ENCODE measurements around the gene PHOX2A.
"Not testable (repeated sequence)": the region's sequence is repeated elsewhere in the genome, so short reads cannot be mapped to it uniquely, and the experiment has no call there.

The PHOX2A gene

GRCh38 chr11:72244060-72244360, at the start of gene PHOX2A:
Gene PHOX2A (minus strand): TSS chr11:72244176. CDS start chr11:72244004, 172 bp downstream.
- no peak for DNase-seq

- no peak for DNase-seq
Measured at GRCh38 chr11:72293391-72293790, 49.4 kb upstream of the PHOX2A start.

DNA sequence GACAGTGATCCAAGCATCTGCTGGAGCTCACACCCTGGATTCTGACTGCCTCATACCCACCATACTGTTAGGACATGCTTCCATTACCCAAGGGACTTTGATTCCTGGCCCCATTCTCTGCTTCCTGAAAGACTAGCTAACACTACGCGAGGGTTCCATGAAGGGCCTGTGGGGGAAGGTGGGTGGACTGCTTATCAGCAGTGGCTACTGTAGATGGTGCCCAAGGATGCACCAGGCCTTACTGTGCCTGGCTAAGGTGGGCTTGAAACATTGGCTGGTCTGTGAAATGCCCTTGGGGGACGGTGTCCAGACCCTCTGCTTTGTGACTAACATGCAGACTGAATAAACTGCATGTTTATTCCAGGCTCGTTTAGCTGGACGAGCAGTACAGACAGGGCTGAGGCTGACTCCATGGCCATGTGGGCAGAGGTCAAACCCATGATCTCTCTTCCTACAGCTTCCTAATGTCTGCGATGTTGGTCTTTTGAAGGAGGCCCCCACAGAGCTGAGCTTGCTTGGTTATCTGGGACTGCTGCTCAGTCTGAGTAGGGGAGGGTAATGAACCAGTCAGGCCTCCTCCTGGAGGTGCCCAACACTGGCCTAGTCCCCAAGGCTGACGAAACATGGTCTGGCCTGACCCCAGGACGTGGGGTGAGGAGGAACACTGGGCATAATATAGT, 48.3 kb upstream of the PHOX2A start:
- DNase-seq, result no peak

DNA sequence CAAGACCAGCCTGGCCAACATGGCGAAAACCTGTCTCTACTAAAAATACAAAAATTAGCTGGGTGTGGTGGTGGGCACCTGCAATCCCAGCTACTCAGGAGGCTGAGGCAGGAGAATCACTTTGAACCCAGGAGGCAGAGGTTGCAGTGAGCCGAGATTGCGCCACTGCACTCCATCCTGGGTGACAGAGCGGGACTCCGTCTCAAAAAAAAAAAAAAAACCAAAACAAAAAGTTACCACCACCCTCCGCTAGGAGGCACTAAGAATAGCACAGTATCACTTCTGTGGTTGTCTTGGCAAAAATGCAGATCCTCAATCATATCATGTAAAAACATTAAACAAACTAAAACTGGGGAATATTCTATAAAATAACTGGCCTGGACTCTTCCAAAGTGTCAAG, 46.8 kb upstream of the PHOX2A start:
- not testable (repeated sequence) for DNase-seq

DNA sequence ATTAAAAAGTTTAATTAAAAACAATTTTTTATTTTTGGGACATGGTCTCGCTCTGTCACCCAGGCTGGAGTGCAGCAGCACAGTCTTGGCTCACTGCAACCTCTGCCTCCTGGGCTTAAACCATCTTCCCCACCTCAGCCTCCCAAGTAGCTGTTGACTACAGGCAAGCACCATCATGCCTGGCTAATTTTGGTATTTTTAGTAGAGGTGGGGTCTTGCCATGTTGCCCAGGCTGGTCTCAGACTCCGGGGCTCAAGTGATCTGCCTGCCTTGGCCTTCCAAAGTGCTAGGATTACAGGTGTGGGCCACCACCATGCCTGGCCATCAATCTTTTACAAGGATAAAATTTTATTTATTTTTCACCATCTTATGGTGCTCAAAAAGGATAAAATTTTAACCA, 43.3 kb upstream of the PHOX2A start:
- DNase-seq, result no peak

- no peak for DNase-seq
Measured at GRCh38 chr11:72283947-72284346, 40.0 kb upstream of the PHOX2A start.

DNA sequence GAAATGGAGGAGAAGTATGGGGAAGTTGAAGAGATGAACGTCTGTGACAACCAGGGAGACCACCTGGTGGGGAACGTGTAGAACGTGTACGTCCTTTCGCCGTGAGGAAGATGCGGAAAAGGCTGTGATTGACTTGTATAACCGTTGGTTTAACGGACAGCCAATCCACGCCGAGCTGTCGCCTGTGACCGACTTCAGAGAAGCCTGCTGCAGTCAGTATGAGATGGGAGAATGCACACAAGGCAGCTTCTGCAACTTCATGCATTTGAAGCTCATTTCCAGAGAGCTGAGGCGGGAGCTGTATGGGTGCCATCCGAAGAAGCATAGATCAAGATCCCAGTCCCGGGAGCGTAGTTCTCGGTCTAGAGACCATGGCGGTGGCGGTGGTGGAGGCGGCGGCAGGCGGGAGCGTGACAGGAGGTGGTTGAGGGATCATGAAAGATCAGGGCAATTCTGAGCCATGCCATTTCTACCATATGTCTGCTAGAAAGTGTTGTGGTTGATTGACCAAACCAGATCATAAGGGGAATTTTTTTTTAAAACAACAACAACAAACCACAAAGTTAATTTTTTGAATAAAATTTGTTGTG, 36.8 kb upstream of the PHOX2A start:
- no peak for DNase-seq

- DNase-seq, result no peak
Measured at GRCh38 chr11:72280037-72280436, 36.1 kb upstream of the PHOX2A start.

DNA sequence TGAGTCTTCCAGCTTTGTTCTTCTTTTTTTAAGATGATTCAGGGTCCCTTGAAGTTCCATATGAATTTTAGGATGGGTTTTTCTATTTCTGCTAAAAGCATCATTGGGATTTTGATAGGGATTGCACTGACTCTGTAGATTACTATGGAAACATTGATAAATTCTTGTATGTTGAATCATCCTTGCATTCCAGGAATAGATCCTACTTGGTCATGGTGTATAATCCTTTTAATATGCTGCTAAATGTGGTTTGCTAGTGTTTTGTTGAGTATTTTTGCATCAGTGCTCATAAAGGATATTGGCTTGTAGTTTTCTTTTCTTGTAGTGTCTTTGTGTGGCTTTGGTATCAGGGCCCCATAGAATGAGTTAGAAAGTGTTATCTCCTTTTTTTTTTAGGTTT, 34.9 kb upstream of the PHOX2A start:
- peak; percentile 57 for DNase-seq

GRCh38 chr11:72274435-72274834, 30.5 kb upstream of the PHOX2A start:
- no peak for DNase-seq

DNA sequence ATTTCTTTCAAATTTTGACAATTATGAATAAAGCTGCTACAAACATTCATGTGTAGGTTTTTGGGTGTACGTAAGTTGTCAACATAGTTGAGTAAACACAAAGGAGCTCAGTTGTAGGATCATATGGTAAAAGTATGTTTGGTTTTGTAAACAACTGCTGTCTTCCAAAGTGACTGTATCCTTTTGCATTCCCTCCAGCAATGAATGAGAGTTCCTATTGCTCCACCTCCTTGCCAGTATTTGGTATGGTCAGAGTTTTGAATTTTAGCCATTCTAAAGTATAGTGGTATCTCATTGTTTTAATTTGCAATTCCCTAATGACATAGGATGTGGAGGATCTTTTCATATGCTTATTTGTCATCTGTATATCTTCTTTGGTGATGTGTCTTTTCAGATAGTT, 28.0 kb upstream of the PHOX2A start:
- no peak for DNase-seq

DNA sequence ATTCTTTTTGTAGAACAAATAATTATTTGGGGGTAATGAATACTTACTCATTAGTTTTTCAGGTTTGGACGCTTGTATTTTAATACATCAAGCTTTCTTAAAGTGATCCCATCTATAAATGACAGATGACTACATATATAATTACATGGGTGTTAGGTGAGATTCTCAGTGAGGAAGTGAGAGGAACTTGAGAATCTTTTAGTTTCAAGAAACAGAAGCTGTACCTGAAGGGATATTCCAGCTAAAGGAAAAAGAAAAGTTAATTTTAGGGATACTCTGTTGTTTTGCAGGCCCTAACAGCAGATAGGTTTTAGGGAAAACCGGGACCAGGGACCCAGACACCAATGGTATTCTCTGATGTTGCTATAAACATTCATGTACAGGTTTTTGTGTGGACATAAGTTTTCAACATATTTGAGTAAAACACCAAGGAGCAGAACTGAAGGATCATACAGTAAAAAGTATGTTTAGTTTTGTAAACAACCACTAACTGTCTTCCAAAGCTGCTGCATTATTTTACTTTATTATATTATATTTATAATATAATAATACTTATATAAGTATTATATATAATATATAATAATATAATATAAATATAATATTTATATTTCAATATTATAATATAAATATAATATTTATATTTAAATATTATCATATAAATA, 24.1 kb upstream of the PHOX2A start:
- DNase-seq, result no peak

GRCh38 chr11:72266960-72267359, 23.0 kb upstream of the PHOX2A start:
- DNase-seq, result not testable (repeated sequence)

DNA sequence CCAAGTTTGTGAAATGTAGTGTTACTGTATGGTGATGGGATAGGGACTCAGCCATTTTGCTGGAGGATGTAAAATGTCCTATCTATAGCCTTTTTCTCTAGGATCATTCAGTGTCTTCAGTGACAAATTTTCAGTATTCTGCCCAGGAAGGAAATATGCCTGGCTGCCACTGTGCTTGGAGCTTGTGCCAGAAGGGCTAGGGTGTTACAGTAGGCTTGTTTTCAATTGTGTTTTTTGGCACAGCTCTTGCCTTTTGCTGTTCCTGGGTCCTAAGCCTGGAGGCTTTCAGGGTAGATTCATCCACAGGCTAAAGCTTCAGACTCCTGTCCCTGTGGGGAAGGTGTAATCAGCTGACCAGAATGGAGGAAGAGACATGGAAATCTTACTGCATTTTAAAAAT, 22.0 kb upstream of the PHOX2A start:
- DNase-seq, result no peak

DNA sequence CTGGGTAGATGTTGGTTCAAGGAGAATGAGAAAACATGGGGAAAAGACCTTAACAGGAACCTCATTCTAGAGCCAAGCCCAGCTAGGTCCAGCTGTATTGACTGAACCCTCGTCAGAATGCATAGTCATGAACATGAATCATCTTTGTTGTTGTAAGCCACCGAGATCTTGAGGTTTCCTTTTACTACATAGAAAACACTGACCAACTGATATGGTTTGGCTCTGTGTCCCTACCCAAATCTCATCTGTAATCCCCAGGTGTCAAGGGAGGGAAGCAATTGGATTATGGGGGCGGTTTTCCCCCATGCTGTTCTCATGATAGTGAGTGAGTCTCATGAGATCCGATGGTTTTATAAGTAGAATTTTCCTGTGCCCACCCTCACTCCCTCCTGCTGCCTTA, 19.4 kb upstream of the PHOX2A start:
- no peak for DNase-seq

- no peak for DNase-seq
Measured at GRCh38 chr11:72260574-72260973, 16.6 kb upstream of the PHOX2A start.

GRCh38 chr11:72259490-72259889, 15.5 kb upstream of the PHOX2A start:
- no peak for DNase-seq

DNA sequence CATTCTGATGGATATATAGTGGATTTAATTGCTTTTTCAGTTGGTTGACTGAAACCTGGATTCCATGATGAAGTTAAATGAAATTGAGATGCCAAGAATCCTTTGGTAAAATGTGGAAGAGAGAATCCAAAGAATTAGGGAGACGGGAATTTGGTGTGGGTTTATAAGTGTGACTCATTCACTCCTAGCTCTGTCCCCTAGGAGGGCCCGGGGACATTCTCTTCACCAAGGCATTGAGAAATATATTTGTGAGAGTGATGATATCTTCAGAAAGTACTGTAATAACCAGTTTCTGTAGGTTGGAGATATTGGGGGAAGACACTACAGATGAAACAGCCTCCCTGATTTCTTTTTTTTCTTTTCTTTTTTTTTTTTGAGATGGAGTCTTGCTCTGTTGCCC, 13.6 kb upstream of the PHOX2A start:
- no peak for DNase-seq

GRCh38 chr11:72254299-72254993, 10.5 kb upstream of the PHOX2A start:
- DNase-seq, result no peak

DNA sequence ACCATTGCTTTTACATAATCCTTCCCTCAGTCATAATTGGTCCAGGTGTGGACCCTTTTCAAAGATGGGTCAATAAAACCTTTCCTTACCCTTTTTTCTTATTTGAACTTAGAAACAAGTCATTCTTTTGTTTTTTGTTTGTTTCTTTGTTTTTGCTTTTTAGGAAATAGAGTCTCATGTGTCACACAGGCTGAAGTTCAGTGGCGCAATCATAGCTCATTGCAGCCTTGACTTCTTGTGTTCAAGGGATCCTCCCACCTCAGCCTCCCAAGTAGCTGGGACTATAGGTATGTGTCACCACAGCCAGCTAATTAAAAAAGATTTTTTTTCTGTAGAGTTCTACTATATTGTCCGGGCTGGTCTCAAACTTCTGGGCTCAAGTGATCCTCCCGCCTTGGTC, 9.4 kb upstream of the PHOX2A start:
- DNase-seq, result no peak

GRCh38 chr11:72251614-72252013, 7.6 kb upstream of the PHOX2A start:
- no peak for DNase-seq

DNA sequence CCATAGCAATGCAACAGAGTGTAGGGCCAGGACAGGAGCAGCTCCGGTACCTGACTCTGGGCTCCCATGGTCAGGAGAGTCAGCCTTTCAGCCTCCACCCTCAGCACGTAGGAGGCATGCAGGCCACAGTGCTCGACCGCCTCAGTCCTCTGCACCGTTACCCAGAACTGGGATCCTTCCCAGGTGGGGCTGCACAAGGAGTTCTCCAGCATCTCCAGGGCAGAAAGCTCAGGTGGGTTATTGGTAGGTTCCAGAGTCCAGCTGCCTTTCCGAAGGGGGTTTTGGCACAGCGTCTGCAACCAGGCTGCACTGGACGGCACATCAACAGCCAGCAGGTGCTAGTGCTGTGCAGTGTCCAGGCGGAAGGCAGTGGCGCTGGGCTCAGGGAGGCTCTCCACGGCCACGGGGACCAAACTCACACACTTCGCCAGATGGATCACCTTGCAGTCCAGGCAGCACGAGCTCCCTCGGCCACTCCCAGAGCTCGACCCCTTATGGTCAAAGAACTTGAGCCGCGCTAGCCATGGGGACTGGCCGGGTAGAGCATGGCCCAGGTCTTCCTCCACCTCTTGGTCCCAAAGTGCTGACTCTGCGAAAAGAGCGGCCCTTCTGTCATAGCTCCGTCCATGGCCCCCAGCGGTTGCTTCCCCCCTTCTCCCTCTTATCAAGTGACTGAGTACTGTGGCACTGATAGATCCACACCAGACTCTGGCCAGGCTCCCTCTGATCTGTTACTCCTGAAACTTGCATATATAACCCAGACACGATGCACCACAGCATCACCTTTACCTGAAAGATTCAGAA, 6.9 kb upstream of the PHOX2A start:
- no peak for DNase-seq

- no peak for DNase-seq
Measured at GRCh38 chr11:72249961-72250360, 6.0 kb upstream of the PHOX2A start.
